Keratinocyte (primary cell): Measurements from ENCODE around the gene CD4. TPM values are rescaled to one million over a fixed set of nuclear protein-coding genes. Genes with fewer than 3 reads are reported as not detected.

Experiments used
- DNase-seq: peaks from one replicate; pipeline ENCODE4 v3.0.0-alpha.2; 2011; ENCODE audit warnings: low read depth, missing footprints, low spot score
- FAIRE-seq: peaks from 2 replicates; lab custom pipeline; 2011; peaks lifted over from hg19 to GRCh38; lab: Jason Lieb, UNC
- H2AFZ ChIP-seq: 2 replicates; pipeline ENCODE4 v1.6.0; 2012; ENCODE audit warnings: low read length, control low read depth, inconsistent platforms; ENCODE audit not compliant: control insufficient read depth
- H3K27ac ChIP-seq: 2 replicates; pipeline ENCODE4 v1.5.1; 2011; ENCODE audit warnings: low read length; ENCODE audit not compliant: control insufficient read depth, insufficient read depth
- H3K27me3 ChIP-seq: 3 replicates; pipeline ENCODE4 v1.6.0; 2011; ENCODE audit warnings: low read length; ENCODE audit not compliant: control insufficient read depth, insufficient read depth; ENCODE audit errors: extremely low read depth
- H3K36me3 ChIP-seq, 2 experiments: 2 replicates in 1 of 2; 3 replicates in 1 of 2; pipeline ENCODE4 v1.5.1; 2011; ENCODE audit warnings: low read length in 2 of 2, mild to moderate bottlenecking in 1 of 2; ENCODE audit not compliant: control insufficient read depth in 2 of 2, insufficient read depth in 2 of 2; ENCODE audit errors: extremely low read depth in 1 of 2
- H3K4me1 ChIP-seq: 3 replicates; pipeline ENCODE4 v1.5.1; 2011; ENCODE audit warnings: low read length; ENCODE audit not compliant: control insufficient read depth, insufficient read depth; ENCODE audit errors: extremely low read depth
- H3K4me2 ChIP-seq: 3 replicates; pipeline ENCODE4 v1.6.0; 2011; ENCODE audit warnings: low read depth, low read length; ENCODE audit not compliant: control insufficient read depth, insufficient read depth; ENCODE audit errors: extremely low read depth
- H3K4me3 ChIP-seq, 3 experiments: fragments of 200-600 bp in 1 of 3; sonication (generic) in 1 of 3; 2 replicates in 2 of 3; 3 replicates in 1 of 3; pipeline ENCODE4 v1.5.1; 2011 to 2016; ENCODE audit warnings: low read length in 3 of 3, mild to moderate bottlenecking in 3 of 3, control low read depth in 2 of 3, inconsistent platforms in 1 of 3, low read depth in 1 of 3, mixed read lengths in 1 of 3, mixed run types in 1 of 3, moderate library complexity in 1 of 3; ENCODE audit not compliant: control insufficient read depth in 2 of 3, insufficient read depth in 2 of 3; ENCODE audit errors: extremely low read depth in 1 of 3
- H3K79me2 ChIP-seq: 2 replicates; pipeline ENCODE4 v1.6.0; 2012; ENCODE audit warnings: low read length; ENCODE audit not compliant: control insufficient read depth, insufficient read depth
- H3K9ac ChIP-seq: 3 replicates; pipeline ENCODE4 v1.6.0; 2011; ENCODE audit warnings: low read length; ENCODE audit not compliant: control insufficient read depth, insufficient read depth; ENCODE audit errors: extremely low read depth
- H3K9me1 ChIP-seq: 3 replicates; pipeline ENCODE4 v1.6.0; 2011; ENCODE audit warnings: low read length; ENCODE audit not compliant: control insufficient read depth, insufficient read depth; ENCODE audit errors: extremely low read depth
- H3K9me3 ChIP-seq: 2 replicates; pipeline ENCODE4 v1.5.1; 2012; ENCODE audit warnings: low read depth, low read length; ENCODE audit not compliant: control insufficient read depth
- H4K20me1 ChIP-seq: 3 replicates; pipeline ENCODE4 v1.6.0; 2011; ENCODE audit warnings: low read length; ENCODE audit not compliant: control insufficient read depth, insufficient read depth; ENCODE audit errors: extremely low read depth
- EZH2 ChIP-seq: IDR thresholded peaks from one replicate; pipeline ENCODE4 v1.6.1; 2012; ENCODE audit warnings: inconsistent platforms, mild to moderate bottlenecking, low read length, moderate library complexity
- dilution Hi-C: fragments of 300-500 bp; cut with MboI; formaldehyde crosslinking; loops from one replicate; pipeline ENCODE4 v1.7.0; 2020; ENCODE audit warnings: low sequenced_read_pairs; ENCODE audit not compliant: extremely low pct_ligation_motif_present
- polyA plus RNA-seq, 5 experiments: library from polyadenylated mRNA; depleted of rRNA in 3 of 5; stranded (reverse) in 3 of 5; stranded (forward) in 1 of 5; unstranded in 1 of 5; fragments of >200 nt; gene quantifications; 1 replicate in 1 of 5; 2 replicates in 3 of 5; 3 replicates in 1 of 5; pipeline versions ENCODE4 v1.2.1 to v1.2.3, GENCODE V29; 2011 to 2012; ENCODE audit warnings: missing spikeins in 2 of 5, low read depth in 1 of 5, low replicate concordance in 1 of 5
- TF ChIP-seq, protein P1 (sequence below), 3 experiments: IDR thresholded peaks in 1 of 3; conservative IDR thresholded peaks in 1 of 3; optimal IDR thresholded peaks in 1 of 3; 2 replicates in 2 of 3; 3 replicates in 1 of 3; pipeline versions ENCODE3 to v1.5.1; 2011; ENCODE audit warnings: low read length in 3 of 3, mild to moderate bottlenecking in 3 of 3, moderate library complexity in 2 of 3, control low read depth in 1 of 3, inconsistent platforms in 1 of 3; ENCODE audit not compliant: insufficient read depth in 2 of 3; ENCODE audit errors: extremely low read depth in 1 of 3

CD4 gene
- polyA plus RNA-seq, 1 donor (not counting 4 experiments of a cell fraction or from before 2014, with no cell fraction given) = 0.01 TPM

DNA sequence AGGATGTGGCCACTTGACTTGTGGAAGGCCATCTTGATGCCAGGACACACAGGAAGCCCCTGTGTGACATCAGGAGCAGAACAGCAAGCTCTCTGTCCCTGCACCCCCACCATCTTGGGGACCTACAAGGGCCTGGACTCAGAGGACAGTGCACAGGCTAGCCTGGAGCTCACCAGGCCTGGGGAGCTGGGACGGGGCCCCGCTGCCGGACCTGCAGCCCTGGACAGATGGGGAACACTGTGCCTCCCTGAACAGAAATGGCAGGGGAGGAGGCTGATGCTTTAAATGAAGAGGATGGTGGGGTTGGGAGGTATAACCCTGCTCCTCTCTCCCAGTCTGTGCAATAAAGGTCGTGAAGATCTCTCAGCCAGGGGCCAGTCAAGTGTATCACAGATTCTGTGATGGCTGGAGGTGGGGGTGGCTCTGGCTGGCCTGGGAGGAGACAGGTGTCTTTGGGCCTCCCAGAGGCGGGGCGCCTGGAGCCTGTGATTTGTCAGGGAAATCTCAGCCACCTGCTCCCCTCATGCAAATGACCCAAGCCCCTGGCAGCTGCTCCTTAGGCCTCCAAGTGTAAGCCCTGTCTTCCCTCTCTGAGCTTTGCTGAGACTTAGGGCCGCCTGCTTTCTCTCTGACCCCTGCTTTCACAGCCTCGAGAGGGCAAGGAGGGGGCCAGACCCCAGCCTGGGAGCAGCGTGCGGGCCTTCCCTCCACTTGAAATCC is 50.3 kb downstream of the CD4 start:
- no peak overlapping the region for H3K9ac ChIP-seq
- TF ChIP-seq, protein P1, sequence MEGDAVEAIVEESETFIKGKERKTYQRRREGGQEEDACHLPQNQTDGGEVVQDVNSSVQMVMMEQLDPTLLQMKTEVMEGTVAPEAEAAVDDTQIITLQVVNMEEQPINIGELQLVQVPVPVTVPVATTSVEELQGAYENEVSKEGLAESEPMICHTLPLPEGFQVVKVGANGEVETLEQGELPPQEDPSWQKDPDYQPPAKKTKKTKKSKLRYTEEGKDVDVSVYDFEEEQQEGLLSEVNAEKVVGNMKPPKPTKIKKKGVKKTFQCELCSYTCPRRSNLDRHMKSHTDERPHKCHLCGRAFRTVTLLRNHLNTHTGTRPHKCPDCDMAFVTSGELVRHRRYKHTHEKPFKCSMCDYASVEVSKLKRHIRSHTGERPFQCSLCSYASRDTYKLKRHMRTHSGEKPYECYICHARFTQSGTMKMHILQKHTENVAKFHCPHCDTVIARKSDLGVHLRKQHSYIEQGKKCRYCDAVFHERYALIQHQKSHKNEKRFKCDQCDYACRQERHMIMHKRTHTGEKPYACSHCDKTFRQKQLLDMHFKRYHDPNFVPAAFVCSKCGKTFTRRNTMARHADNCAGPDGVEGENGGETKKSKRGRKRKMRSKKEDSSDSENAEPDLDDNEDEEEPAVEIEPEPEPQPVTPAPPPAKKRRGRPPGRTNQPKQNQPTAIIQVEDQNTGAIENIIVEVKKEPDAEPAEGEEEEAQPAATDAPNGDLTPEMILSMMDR (optimal IDR thresholded peaks at IDR 0.05 in 1 of 3, IDR thresholded peaks at IDR 0.05 in 1 of 3, conservative IDR thresholded peaks at IDR 0.05 in 1 of 3; ENCODE audit: extremely low read depth in 1 of 3, insufficient read depth in 2 of 3, low read length in 3 of 3) = no peak
- TF ChIP-seq EZH2 = no peak
- H3K4me2 ChIP-seq = no peak overlapping the region
- no peaks in the 10 kb centered on the region for H3K9me1 ChIP-seq
- no peaks in the 10 kb centered on the region for H3K79me2 ChIP-seq
- dilution Hi-C loops = no loop called here
- peaks cover 0 to 4% of the 10 kb centered on the region in 2 experiments for H3K36me3 ChIP-seq
- no peak overlapping the region for H3K27ac ChIP-seq
- peaks cover 2% of the 10 kb centered on the region for H4K20me1 ChIP-seq
- DNase-seq (no peak), FAIRE-seq (no peak)
- H3K4me3 ChIP-seq = no peak overlapping the region
- H2AFZ ChIP-seq = no peak overlapping the region
- H3K27me3 ChIP-seq = no peaks in the 10 kb centered on the region
- no peaks in the 10 kb centered on the region for H3K4me1 ChIP-seq
- no peaks in the 10 kb centered on the region for H3K9me3 ChIP-seq

- DNase-seq (no peak), FAIRE-seq (no peak)
- no peaks in the 10 kb centered on the region for H3K4me1 ChIP-seq
- no peak overlapping the region for H3K27ac ChIP-seq
- H3K9ac ChIP-seq = no peak overlapping the region
- peaks cover 2% of the 10 kb centered on the region for H4K20me1 ChIP-seq
- H2AFZ ChIP-seq = no peak overlapping the region
- no peak for TF ChIP-seq EZH2
- TF ChIP-seq, protein P1 (optimal IDR thresholded peaks at IDR 0.05 in 1 of 3, IDR thresholded peaks at IDR 0.05 in 1 of 3, conservative IDR thresholded peaks at IDR 0.05 in 1 of 3; ENCODE audit: extremely low read depth in 1 of 3, insufficient read depth in 2 of 3, low read length in 3 of 3) = no peak
- H3K4me2 ChIP-seq = no peak overlapping the region
- dilution Hi-C loops = no loop called here
- H3K79me2 ChIP-seq = no peaks in the 10 kb centered on the region
- no peaks in the 10 kb centered on the region for H3K27me3 ChIP-seq
- H3K36me3 ChIP-seq = peaks cover 0 to 4% of the 10 kb centered on the region in 2 experiments
- H3K9me3 ChIP-seq = no peaks in the 10 kb centered on the region
- H3K4me3 ChIP-seq = no peak overlapping the region
- H3K9me1 ChIP-seq = no peaks in the 10 kb centered on the region
These were observed 51.0 kb downstream of the CD4 start for GRCh38 chr12:6840330-6840729.
